GM12874 (cell line): ENCODE data around the gene AGT.

Experiments used
- CTCF ChIP-seq: IDR thresholded peaks from 2 replicates; pipeline ENCODE4 v1.5.1; 2011; ENCODE audit warnings: low read depth, mild to moderate bottlenecking, control low read depth, low read length, moderate library complexity; ENCODE audit not compliant: insufficient read depth

Gene AGT

DNA sequence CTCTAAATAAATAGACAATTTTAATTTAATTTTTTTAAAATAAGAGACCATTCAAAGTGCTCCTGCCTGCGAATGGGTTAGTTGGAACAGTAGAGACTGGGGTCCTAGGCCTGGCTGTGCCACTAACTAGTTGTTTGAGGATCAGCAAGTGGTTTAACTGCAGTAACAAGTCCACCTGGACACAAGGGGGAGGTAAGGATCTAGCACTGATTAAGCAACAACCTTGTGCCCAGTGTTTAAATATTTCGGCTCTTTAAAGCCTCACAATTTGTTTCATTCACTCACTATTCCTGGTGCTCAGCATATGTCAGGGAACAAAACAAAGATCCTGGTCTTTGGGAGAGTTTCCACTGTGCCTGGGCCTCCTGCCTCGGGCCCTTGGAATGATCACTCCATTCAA lies 1.6 kb upstream of the AGT start:
- no peak for TF ChIP-seq CTCF

DNA sequence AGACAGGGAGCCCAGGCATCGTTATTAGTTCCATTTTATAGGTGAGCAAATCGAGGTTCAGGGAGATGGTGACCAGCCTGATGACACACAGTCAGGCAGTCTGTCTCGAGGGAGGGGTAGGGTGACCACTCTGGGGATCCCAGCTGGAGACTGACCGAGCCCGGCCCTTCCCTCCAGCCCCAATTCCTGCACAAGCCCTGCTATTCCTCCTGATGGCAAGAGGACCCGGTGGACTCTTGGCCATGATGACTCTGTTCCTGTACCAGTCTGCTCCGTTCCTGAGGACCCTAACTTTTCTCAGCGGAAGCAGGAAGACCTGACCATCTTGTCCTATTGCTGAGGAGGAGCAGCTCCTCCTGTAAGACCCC lies 391 bp downstream of the AGT start:
- TF ChIP-seq CTCF = no peak

DNA sequence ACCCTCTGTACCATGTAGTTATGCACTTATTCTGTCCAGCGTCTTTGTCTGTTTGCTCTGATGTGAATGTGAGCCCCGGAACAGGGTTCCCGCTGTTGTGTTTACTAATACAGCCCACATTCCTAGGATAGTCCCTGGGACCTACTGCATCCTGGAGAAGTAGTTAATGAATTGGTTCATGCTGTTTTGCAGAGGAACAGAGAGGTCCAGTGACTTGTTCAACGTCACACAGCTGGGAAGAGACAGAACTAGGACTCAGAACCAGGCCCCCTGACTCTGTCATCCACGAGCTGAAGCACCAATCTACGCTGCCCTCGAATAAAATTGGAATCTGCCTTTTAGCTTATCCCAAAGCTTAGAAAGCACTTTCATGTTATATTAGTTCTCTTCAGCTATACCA lies 784 bp downstream of the AGT start:
- TF ChIP-seq CTCF = no peak

DNA sequence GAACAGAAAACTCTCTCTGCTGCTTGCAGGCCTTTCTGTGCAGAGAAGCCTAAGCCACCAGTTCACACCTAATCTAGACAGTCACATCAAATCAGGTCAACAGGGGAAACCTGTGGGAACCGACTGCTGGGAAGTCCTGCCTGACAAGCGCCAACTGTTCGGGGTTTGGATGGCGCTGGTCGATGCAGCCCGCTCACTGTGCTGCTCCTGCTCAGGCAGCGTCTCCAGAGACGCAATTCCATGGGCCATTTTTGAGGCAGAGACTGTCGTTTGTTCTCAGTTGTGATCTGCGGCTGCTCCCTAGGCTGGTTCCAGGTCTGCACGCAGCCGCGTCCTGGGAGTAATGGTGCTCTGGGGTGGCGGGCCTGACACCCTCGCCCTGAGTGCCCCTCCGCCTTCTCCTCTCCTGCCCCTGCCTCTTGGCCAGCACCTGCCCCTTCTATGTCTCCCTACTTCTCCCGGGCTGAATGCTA lies 1.4 kb downstream of the AGT start:
- no peak for TF ChIP-seq CTCF

DNA sequence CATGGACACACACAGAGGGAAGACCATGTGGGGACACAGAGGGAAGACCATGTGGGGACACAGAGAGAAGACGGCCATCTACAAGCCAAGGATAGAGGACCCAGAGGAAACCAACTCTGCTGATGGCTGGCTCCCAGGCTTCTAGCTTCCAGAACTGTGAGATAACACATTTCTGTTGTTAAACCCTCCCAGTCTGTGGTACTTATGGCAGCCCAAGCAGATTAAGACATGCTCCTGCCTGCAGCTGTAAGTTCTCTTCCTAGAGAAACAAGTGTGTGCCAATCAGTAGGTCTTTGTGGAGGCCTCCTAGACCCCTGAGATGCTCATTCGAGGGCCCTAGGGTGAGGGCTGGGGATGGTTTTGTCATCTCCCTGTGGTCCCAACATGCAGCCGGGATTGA lies 2.7 kb downstream of the AGT start:
- no peak for TF ChIP-seq CTCF

DNA sequence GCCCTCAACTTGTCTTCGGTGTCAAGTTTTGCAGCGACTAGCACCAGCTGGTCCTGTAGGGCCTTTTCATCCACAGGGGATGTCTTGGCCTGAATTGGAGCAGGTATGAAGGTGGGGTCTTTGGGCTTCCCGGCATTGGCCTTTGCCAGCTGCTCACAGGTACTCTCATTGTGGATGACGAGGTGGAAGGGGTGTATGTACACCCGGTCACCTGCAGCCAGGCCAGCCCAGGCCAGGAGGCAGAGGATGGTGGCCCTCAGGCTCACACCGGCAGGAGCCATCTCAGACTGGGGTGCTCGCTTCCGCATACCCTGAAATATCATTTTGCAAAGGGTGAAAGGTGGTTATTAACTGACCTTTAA lies 3.4 kb downstream of the AGT start:
- TF ChIP-seq CTCF = no peak

DNA sequence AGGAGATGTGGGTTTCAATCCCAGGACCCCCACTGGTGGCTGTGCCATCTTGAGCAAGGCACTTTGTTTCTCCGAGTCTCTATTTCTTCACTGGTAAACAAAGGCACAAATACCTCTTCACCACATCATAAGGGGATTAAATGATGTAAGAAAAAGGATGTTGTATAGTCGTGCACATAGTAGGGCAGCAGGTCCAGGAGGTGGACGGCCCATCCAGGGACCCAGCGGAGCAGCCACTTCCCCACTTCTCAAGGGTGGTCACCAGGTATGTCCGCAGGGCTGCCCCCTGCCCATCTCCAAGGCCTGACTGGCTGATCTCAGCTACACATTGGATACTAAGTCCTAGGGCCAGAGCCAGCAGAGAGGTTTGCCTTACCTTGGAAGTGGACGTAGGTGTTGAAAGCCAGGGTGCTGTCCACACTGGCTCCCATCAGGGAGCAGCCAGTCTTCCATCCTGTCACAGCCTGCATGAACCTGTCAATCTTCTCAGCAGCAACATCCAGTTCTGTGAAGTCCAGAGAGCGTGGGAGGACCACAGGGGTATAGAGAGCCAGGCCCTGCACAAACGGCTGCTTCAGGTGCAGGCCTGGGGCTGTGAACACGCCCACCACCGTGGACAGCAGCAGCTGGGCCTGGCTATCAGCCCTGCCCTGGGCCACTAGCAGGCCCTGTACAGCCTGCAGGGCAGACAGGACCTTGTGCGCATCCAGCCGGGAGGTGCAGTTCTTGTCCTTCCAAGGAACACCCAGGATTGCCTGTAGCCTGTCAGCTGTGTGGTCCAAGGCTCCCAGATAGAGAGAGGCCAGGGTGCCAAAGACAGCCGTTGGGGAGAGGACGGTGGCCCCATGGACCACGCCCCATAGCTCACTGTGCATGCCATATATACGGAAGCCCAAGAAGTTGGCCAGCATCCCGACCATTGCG lies 4.0 kb downstream of the AGT start:
- TF ChIP-seq CTCF = no peak
